NT2/D1 (cell line): ENCODE measurements around the gene SFXN5.

Source experiments
- DNase-seq: peaks from one replicate; pipeline ENCODE4 v3.0.0-alpha.2; 2011; ENCODE audit warnings: low read depth, low spot score
- H3K27me3 ChIP-seq: 2 replicates; pipeline ENCODE4 v1.6.0; 2011; ENCODE audit warnings: mild to moderate bottlenecking; ENCODE audit not compliant: insufficient read length, insufficient read depth
- H3K36me3 ChIP-seq: 2 replicates; pipeline ENCODE4 v1.6.1; 2011; ENCODE audit warnings: mild to moderate bottlenecking, low read length, mixed read lengths; ENCODE audit not compliant: insufficient read depth, insufficient read length
- H3K4me1 ChIP-seq: 2 replicates; pipeline ENCODE4 v1.5.1; 2011; ENCODE audit not compliant: insufficient read depth, insufficient read length
- H3K4me3 ChIP-seq: 2 replicates; pipeline ENCODE4 v1.5.1; 2011; ENCODE audit warnings: low read depth; ENCODE audit not compliant: insufficient read length
- H3K9ac ChIP-seq: 2 replicates; pipeline ENCODE4 v1.6.0; 2011; ENCODE audit warnings: low read depth; ENCODE audit not compliant: insufficient read length
- H3K9me3 ChIP-seq: 2 replicates; pipeline ENCODE4 v1.5.1; 2011; ENCODE audit warnings: mild to moderate bottlenecking, low read length; ENCODE audit not compliant: insufficient read depth
- SUZ12 ChIP-seq: IDR thresholded peaks from 2 replicates; pipeline ENCODE4 v1.6.1; 2011; ENCODE audit not compliant: insufficient read length, insufficient read depth; ENCODE audit errors: extremely low read depth
- YY1 ChIP-seq: IDR thresholded peaks from 2 replicates; pipeline ENCODE4 v1.6.1; 2011; ENCODE audit not compliant: insufficient read length, insufficient read depth
- ZNF274 ChIP-seq: IDR thresholded peaks from 2 replicates; pipeline ENCODE4 v1.6.1; 2011; ENCODE audit warnings: mild to moderate bottlenecking, low read depth, low read length

SFXN5 gene

GRCh38 chr2:72943540-72944395 is 127.7 kb downstream of the SFXN5 start:
- Histone ChIP-seq H3K4me1 (peaks cover 16% of the 10 kb centered on the region), H3K27me3 (peaks cover 3% of the 10 kb centered on the region), H3K4me3 (no peak overlapping the region), H3K9ac (no peak overlapping the region), H3K9me3 (no peaks in the 10 kb centered on the region), H3K36me3 (peaks cover 35% of the 10 kb centered on the region)
- no peak for DNase-seq
- no peak for TF ChIP-seq YY1
- no peak for TF ChIP-seq ZNF274
- TF ChIP-seq SUZ12, result no peak

- DNase-seq, result no peak
- no peak overlapping the region for H3K4me3 ChIP-seq
- no peaks in the 10 kb centered on the region for H3K9me3 ChIP-seq
- TF ChIP-seq SUZ12 (no peak), ZNF274 (no peak), YY1 (no peak)
- H3K9ac ChIP-seq, result no peak overlapping the region
- peaks cover 3% of the 10 kb centered on the region for H3K27me3 ChIP-seq
- peaks cover 16% of the 10 kb centered on the region for H3K4me1 ChIP-seq
- H3K36me3 ChIP-seq, result peaks cover 35% of the 10 kb centered on the region
Measured at GRCh38 chr2:72942881-72943418, 128.6 kb downstream of the SFXN5 start.

- Histone ChIP-seq H3K36me3 (peaks cover 35% of the 10 kb centered on the region), H3K9me3 (no peaks in the 10 kb centered on the region), H3K4me1 (peaks cover 17% of the 10 kb centered on the region), H3K27me3 (peaks cover 3% of the 10 kb centered on the region), H3K4me3 (no peak overlapping the region), H3K9ac (no peak overlapping the region)
- TF ChIP-seq ZNF274 (no peak), SUZ12 (no peak), YY1 (no peak)
- no peak for DNase-seq
Measured at GRCh38 chr2:72942293-72942692, 129.2 kb downstream of the SFXN5 start.

GRCh38 chr2:72940786-72941185 is 130.7 kb downstream of the SFXN5 start:
- peaks cover 22% of the 10 kb centered on the region for H3K4me1 ChIP-seq
- H3K9ac ChIP-seq, result peak overlapping the region; percentile 3
- no peak for TF ChIP-seq YY1
- TF ChIP-seq SUZ12, result no peak
- no peak for TF ChIP-seq ZNF274
- peaks cover 8% of the 10 kb centered on the region for H3K27me3 ChIP-seq
- DNase-seq, result peak; percentile 86
- H3K4me3 ChIP-seq, result no peak overlapping the region
- no peaks in the 10 kb centered on the region for H3K9me3 ChIP-seq
- H3K36me3 ChIP-seq, result peaks cover 35% of the 10 kb centered on the region

GRCh38 chr2:72940361-72940760 is 131.2 kb downstream of the SFXN5 start:
- Histone ChIP-seq H3K27me3 (peaks cover 12% of the 10 kb centered on the region), H3K4me1 (peaks cover 22% of the 10 kb centered on the region), H3K4me3 (no peak overlapping the region), H3K9me3 (no peaks in the 10 kb centered on the region), H3K9ac (peak overlapping the region; percentile 3), H3K36me3 (peaks cover 35% of the 10 kb centered on the region)
- no peak for TF ChIP-seq SUZ12
- no peak for TF ChIP-seq ZNF274
- no peak for TF ChIP-seq YY1
- DNase-seq, result no peak

GRCh38 chr2:72938455-72938854 is 133.1 kb downstream of the SFXN5 start:
- Histone ChIP-seq H3K36me3 (peaks cover 17% of the 10 kb centered on the region), H3K4me3 (no peak overlapping the region), H3K9me3 (no peaks in the 10 kb centered on the region), H3K4me1 (peaks cover 22% of the 10 kb centered on the region), H3K27me3 (peaks cover 21% of the 10 kb centered on the region), H3K9ac (no peak overlapping the region)
- no peak for DNase-seq
- TF ChIP-seq ZNF274 (no peak), YY1 (no peak), SUZ12 (no peak)

GRCh38 chr2:72937356-72937669 is 134.2 kb downstream of the SFXN5 start:
- no peak overlapping the region for H3K4me3 ChIP-seq
- H3K9me3 ChIP-seq, result no peaks in the 10 kb centered on the region
- peaks cover 32% of the 10 kb centered on the region for H3K27me3 ChIP-seq
- no peak overlapping the region for H3K9ac ChIP-seq
- H3K36me3 ChIP-seq, result peaks cover 10% of the 10 kb centered on the region
- peaks cover 21% of the 10 kb centered on the region for H3K4me1 ChIP-seq
- DNase-seq, result no peak
- TF ChIP-seq ZNF274, result no peak
- no peak for TF ChIP-seq YY1
- TF ChIP-seq SUZ12, result no peak
